Right renal pelvis (tissue), 4 donors: ENCODE results near the gene SORD. TPM values are rescaled to one million over a fixed set of nuclear protein-coding genes. Genes with fewer than 3 reads are reported as not detected.
A peak's percentile ranks its signal among the peaks of the same experiment; 100 is the strongest.
"Not testable (repeated sequence)": the region's sequence is repeated elsewhere in the genome, so short reads cannot be mapped to it uniquely, and the experiment has no call there.

Experiments used
- DNase-seq, 4 donors: peaks; one replicate each; pipeline ENCODE4 v3.0.0-alpha.2; 2013; ENCODE audit warnings: low read depth in 4 of 4, low spot score in 3 of 4, missing footprints in 1 of 4
- polyA plus RNA-seq, 4 donors: library from polyadenylated mRNA; unstranded; fragments of 120-200 nt; gene quantifications; one replicate each; pipeline ENCODE4 v1.2.1, GENCODE V29; 2013; ENCODE audit not compliant: insufficient read length in 4 of 4

Gene SORD
- polyA plus RNA-seq, 4 donors, result 22.1 to 47.5 (median 33.8) TPM

DNA sequence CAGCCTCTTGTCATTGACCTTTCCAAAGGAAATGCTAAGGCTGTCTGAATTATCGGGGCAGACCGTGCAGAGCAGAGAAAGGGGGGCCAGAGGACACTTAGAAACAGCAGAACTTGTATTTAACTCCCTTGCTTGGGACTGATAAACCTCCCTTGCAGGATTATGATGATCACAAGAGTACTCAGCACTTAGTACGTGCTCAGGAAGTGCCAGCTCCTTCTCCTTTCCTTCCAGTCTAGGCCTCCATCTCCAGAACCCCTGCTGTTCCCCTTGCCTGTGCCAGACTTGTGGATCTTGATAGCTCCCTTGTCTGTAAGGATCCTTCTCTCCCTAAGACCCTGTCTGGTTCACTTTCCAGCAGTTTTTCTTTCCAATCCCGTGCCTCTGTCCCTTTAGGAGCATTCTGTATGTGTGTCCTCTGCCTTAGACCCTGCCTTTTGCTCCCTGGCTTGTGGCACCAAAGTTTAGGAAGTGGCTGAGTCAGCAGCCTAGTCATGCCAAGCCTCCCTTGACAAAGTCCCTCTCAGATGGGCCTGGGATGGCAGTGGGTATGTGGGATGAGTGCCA lies 747 bp downstream of the SORD start:
- no peak for DNase-seq

- DNase-seq, result not testable (repeated sequence)
Observed at GRCh38 chr15:45024649-45025048, 1.7 kb downstream of the SORD start.

GRCh38 chr15:45025627-45026026 lies 2.6 kb downstream of the SORD start:
- not testable (repeated sequence) for DNase-seq

DNA sequence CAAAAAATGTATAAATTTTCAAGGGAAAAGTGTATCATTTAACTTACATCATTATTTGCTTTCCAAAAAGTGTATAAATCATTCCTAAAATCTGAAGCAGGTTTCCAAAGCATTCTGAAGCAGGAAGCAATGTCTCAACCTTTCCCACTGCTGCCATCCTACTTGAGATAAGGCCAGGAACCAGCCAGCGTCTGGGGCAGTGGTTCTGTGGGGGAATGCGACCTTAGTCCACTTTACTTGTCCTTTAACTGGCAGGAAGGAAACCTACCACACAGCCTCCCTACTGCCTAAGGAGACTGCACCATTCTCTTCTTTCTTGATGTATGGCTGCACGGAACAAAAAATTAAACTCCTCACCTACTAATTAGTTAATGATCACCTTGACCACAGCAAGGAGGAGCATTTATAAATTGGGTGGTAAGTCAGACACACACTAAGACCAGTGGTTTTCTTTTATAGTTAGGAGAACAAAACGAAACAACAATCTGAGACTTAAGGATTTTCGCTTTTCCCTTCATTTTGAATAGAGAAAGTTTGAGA lies 3.7 kb downstream of the SORD start:
- DNase-seq, result no peak

- no peak for DNase-seq
Observed at GRCh38 chr15:45027220-45027619, 4.2 kb downstream of the SORD start.

DNA sequence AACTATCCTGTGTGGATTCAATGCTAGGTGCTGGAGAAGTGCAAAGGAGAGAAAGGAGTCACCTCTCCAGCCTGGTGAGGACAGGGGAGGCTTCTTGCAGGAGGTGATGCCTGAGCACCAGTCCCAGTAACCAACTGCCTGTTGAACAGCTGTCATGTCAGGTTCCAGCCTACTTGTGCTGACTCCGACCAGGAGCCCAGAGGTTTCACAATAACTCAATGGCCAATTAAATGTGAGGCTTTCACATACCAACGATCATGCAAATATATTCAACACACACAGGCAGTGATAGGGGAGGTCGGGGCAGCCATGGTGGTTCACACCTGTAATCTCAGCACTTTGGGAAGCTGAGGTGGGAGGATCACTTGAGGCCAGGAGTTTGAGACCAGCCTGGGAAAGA lies 7.7 kb downstream of the SORD start:
- DNase-seq, result no peak

- DNase-seq, result not testable (repeated sequence)
Observed at GRCh38 chr15:45031522-45032028, 8.6 kb downstream of the SORD start.

DNA sequence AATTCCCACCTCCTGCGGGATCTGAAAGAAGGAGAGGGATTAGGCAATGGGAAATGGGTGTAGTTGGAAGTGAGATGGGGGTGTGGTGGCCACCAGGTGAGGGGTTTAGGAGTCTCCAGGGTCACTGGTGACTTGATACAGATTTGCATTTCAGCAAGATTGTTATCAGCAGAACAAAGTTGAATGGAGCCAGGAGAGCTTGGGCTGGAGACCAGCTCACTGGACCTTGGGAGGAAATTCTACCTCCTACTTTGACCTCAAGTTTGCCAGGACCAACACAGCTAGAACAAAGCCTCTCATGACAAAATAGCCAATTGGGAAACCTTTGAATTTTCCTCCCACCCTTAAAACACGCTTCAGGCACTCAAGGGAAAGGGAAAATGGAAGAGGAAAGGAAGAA lies 9.5 kb downstream of the SORD start:
- not testable (repeated sequence) for DNase-seq

DNA sequence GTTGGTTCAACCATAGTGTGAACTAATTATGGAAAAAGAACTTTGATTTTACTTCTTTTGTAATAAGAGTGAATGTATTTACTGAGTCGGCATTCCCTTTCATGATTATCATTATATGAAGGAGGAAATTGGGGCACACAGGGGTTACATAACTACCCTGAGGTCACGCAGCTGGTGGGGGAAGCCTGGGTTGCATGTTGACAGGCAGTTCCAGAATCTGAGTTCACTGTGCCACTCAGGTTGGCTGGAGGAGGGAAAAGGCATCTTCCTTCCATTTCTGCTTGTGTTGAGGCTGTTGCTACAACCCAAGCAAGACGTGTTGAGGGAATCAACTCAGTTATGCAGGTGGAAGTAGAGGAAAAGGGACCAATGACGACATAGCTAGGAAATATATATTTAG lies 11.1 kb downstream of the SORD start:
- not testable (repeated sequence) for DNase-seq

DNA sequence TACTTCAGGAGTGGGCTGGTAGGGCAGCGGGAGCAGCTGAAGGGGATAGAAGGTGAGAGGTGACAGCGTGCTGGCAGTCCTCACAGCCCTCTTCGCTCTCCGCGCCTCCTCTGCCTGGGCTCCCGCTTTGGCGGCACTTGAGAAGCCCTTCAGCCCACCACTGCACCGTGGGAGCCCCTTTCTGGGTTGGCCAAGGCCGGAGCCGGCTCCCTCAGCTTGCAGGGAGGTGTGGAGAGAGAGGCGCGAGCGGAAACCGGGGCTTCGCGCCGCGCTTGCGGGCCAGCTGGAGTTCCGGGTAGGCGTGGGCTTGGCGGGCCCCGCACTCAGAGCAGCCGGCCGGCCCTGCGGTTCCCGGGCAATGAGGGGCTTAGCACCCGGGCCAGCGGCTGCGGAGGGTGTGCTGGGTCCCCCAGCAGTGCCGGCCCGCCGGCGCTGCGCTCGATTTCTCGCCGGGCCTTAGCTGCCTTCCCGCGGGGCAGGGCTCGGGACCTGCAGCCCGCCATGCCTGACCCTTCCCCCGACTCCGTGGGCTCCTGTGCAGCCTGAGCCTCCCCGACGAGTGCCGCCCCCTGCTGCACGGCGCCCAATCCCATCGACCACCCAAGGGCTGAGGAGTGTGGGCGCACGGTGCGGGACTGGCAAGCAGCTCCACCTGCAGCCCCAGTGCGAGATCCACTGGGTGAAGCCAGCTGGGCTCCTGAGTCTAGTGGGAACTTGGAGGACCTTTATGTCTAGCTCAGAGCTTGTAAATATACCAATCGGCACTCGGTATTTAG lies 11.8 kb downstream of the SORD start:
- DNase-seq, result not testable (repeated sequence)

- peak; percentile 60 to 66 (median 63) for DNase-seq
Observed at GRCh38 chr15:45036812-45037781, 14.1 kb downstream of the SORD start.

DNA sequence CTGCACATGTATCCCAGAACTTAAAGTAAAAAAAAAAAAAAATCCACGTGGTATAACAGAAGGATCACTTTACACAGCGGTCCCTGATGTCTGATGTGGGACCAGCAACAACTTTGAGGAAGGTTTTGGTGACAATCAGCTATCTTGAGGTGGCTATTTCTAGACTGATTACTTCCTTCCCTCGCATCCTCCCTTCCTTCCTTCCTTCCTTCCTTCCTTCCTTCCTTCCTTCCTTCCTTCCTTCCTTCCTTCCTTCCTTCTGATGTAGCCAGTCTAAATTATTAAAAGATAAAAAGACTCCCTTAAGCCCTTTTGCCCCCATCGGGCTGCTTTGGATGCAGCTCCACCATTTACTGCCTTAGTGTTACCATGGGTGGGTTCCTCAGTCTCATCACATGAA lies 14.9 kb downstream of the SORD start:
- no peak for DNase-seq

GRCh38 chr15:45040396-45040795 lies 17.4 kb downstream of the SORD start:
- not testable (repeated sequence) for DNase-seq

- not testable (repeated sequence) for DNase-seq
Observed at GRCh38 chr15:45041538-45041937, 18.5 kb downstream of the SORD start.

- not testable (repeated sequence) for DNase-seq
Observed at GRCh38 chr15:45042859-45043258, 19.9 kb downstream of the SORD start.

GRCh38 chr15:45044270-45044669 lies 21.3 kb downstream of the SORD start:
- DNase-seq, result not testable (repeated sequence)

GRCh38 chr15:45048449-45048793 lies 25.4 kb downstream of the SORD start:
- DNase-seq, result not testable (repeated sequence)

GRCh38 chr15:45048794-45049631 lies 26.0 kb downstream of the SORD start:
- DNase-seq, result no peak

DNA sequence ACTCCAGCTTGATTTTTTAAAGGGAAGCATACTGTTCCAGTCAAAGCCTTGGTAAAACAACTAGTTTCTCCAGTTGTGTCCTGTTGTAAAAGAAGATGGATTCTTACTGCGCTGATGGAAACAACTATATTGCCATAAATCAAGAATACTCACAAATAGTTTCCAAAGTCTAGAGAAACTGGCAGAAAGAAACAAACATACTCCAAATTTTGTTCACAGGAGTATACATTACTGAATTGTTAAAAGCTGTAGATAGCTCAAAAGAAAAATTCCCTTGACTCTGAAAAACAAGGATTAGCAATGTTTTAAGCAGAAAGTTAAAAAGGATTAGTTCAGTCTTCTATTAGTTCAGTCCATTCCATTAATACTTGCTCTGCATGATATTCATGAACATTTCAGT lies 27.6 kb downstream of the SORD start:
- DNase-seq, result no peak

DNA sequence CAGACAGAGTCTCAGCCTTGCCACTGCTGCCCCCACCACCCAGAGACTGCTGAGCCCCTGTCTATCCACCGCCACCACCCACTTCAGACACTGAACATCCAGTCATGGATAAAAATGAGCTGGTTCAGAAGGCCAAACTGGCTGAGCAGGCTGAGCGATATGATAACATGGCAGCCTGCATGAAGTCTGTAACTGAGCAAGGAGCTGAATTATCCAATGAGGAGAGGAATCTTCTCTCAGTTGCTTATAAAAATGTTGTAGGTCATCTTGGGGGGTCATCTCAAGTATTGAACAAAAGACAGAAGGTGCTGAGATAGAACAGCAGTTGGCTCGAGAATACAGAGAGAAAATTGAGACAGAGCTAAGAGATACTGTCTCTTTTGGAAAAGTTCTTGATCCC lies 29.7 kb downstream of the SORD start:
- not testable (repeated sequence) for DNase-seq
